NCI-H2227 (cell line): ENCODE measurements around the gene RNF8.

Experiments
- DNase-seq: peaks from one replicate; lab custom pipeline; 2025; ENCODE audit not compliant: unreplicated experiment; lab: John Stamatoyannopoulos, UW

RNF8 gene

GRCh38 chr6:37357860-37358259 lies 4.1 kb downstream of the RNF8 start:
- no peak for DNase-seq

- no peak for DNase-seq
These were observed 5.3 kb downstream of the RNF8 start for GRCh38 chr6:37359039-37359438.

DNA sequence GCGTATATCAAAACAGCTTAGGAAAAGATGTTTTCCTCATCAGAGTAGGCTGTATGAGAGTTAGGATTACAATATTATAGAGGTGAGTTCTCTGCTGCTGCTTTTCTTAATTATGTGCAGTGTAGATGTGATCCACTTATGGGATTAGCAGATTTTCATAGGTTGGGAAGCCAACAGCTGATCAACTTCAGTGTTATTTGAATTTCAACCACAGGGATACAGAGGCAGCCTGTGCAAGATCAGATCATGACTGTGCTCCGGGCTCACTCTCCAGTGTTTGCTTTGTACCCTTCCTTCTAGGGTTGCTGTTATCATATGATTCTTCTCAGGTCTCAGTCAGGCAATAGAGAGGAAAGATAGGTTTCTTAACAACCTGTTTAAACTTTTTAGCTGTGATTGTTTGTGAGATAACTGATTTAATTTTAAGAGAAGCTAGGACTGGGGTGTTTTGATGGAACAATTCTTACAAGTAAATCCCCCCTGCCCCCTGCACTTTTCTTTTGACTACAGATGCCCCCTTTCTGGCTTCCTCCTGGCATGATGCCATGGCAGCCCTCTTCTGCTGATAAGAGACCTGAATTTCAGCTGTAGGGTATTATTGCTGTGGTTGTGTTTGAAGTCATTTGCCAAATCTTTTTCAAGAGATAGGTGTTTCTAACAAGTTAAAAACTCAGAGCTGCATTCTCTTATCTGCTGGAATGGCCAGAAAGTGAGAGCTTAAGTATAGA lies 8.5 kb downstream of the RNF8 start:
- no peak for DNase-seq

DNA sequence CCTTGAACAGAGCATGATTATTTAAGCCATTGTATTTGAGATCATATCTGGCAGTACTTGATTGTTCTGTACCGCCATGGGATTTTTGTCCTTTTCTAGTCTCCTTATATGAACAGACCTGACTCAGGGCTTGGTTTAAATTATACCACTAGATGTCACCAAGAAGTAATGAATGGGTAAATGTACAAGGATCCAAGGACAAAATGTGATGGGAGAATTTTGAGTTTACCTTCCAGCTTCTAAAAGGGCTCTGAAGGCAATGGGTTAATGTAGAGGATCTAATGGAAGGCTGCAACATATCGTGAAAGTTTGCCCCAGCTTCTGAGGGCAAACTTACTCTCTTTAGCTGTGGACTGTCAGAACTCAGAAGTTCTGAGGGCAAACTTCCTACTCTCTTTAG lies 12.0 kb downstream of the RNF8 start:
- peak; percentile 52 for DNase-seq

DNA sequence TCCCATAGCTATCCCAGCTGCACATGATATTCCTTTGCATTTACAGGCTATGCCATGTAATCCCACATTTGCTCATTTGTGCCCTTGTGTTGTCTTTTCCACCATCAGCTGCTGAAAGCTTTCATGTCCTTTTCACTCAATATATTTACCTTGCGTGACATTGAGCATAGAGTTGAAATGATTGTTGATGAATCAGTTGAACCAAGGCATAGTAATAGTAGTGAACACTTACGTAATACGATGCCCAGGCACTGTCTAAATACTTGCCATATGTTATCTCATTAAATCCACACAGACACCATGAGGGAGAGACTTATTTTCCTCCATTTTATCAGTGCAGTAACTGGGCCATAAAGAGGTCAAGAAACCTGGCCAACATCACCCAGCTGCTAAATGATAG lies 13.1 kb downstream of the RNF8 start:
- DNase-seq, result no peak

GRCh38 chr6:37368961-37369320 lies 15.2 kb downstream of the RNF8 start:
- no peak for DNase-seq

GRCh38 chr6:37369321-37370201 lies 15.8 kb downstream of the RNF8 start:
- DNase-seq, result no peak

GRCh38 chr6:37371154-37372083 lies 17.6 kb downstream of the RNF8 start:
- peak; percentile 17 for DNase-seq

- DNase-seq, result no peak
These were observed 18.3 kb downstream of the RNF8 start for GRCh38 chr6:37372116-37372515.

GRCh38 chr6:37373822-37374471 lies 20.2 kb downstream of the RNF8 start:
- no peak for DNase-seq

- no peak for DNase-seq
These were observed 21.6 kb downstream of the RNF8 start for GRCh38 chr6:37375376-37375775.

DNA sequence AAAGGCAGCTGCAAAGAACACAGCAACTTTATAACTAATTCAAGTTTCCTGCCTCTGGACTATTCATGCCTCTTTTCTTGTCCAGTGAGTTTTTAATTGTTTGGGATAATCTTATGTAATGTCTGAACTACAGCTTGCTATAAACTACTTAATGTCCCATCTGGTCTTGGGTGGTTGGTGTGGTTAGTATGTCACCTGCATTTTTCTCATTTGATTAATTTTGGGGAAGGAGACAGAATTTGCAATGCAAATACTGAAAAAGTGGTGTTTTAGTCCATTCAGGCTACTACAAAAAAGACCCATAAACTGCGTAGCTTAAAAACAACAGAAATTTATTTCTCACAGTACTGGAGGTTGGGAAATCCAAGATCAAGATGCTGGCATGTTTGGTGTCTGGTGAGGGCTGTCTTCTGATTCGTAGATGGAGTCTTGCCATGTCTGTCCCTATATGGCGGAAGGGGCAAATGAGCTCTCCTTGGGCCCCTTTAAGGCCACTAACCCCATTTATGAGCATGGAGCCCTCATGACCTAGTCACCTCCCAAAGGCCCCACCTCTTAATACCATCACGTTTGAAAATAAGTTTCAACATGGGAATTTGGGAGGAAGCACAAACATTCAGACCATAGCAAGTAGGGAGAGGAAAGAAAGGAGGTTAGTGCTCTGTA lies 22.4 kb downstream of the RNF8 start:
- no peak for DNase-seq

GRCh38 chr6:37381579-37381978 lies 27.8 kb downstream of the RNF8 start:
- peak; percentile 79 for DNase-seq

- no peak for DNase-seq
These were observed 29.4 kb downstream of the RNF8 start for GRCh38 chr6:37382994-37383765.

DNA sequence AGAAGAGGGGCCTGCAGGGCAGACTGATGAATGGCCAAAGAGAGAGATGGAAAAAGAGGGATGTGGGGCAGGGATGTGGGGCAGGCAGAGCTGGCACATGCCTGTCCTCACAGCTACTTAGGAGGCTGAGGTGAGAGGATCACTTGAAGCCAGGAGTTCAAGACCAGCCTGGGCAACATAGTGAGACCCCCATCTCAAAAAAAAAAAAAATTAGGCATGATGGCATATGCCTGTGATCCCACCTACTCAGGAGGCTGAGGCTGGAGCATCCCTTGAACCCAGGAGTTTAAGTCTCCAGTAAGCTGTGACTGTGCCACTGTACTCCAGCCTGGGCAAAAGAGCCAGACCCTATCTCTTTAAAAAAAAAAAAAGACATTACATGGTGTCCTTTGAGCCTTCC lies 34.8 kb downstream of the RNF8 start:
- DNase-seq, result no peak

DNA sequence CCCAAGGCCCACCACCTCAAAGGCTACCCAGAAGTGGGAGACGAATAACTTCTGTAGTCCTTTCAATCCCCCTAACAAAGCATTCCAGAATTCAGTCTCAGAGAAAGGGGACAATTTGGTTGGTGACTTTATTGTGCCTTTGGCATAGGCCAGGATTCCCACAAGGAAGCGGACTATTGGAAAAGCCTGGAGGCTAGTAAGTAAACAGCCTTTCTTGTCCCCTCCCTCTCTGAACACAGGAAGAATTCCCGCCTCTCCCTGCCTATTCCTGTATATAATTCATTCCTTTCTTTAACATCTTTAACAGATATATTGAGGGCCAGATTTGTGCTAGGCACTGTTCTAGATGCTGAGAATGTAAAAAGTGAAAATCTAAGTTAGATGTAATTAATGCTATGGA lies 36.1 kb downstream of the RNF8 start:
- DNase-seq, result no peak

DNA sequence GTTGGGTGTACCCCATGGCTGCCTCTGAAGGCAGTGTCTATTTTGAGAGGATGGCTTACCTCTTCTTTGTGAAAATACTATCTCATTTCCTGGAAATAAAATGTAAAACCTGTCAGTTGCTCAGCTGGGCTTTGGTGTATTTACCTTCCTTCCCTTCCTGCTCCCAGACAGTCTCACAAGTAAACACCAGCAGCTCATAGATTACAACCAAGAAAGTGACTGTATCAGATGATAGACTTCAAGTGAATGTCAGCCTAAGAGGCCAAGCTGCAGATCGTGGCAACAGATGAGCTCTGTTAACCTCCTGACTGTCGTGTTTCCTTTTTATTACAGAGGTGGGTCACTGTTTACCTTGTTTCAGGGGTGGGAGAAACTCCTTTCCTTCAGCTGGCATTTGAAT lies 37.3 kb downstream of the RNF8 start:
- DNase-seq, result no peak

- DNase-seq, result no peak
These were observed 39.0 kb downstream of the RNF8 start for GRCh38 chr6:37392821-37393220.

DNA sequence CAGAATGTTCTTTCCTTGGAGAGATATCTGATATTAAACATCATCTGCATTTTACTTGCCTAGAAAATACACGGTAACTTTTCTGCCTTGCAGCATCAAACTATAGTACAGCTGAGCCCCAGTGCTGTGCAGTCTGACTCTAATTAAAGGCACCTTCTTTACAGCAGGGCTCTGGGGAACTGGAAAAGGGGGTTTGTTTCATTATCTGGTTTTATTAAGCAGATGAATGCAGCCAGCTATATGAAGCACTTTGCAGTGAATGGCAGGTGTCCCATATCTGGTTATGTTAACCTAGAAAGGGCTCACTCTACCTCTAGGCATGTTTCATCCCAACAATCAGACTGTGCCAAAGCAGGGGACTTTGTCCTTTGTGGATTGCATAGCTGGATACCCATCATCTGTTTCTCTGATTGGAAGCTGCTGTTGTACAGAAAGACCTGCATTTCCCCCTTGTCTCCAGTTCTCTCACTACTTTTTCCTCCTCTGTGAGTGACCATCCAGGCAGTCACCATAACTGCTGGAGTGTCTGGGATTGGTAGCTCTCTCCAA lies 39.7 kb downstream of the RNF8 start:
- no peak for DNase-seq
